RWPE2 (cell line): ENCODE results near the gene PLXND1.

Experiments
- ATAC-seq: fragments of 200-7000 bp; cut with Tn5 transposase; 3 replicates; pipeline ENCODE4 v1.9.1; 2021; ENCODE audit warnings: low read depth
- DNase-seq: peaks from one replicate; pipeline ENCODE4 v3.0.0-alpha.2; 2020; ENCODE audit warnings: low spot score
- H3K27ac ChIP-seq: fragments of 450-650 bp; 2 replicates; pipeline ENCODE4 v1.5.1; 2017; ENCODE audit warnings: mild to moderate bottlenecking; ENCODE audit not compliant: poor library complexity, severe bottlenecking
- H3K27me3 ChIP-seq: fragments of 250-450 bp; sonication (Bioruptor Pico); 2 replicates; pipeline ENCODE4 v1.5.1; 2021; ENCODE audit warnings: mild to moderate bottlenecking, moderate library complexity; ENCODE audit not compliant: insufficient read depth, poor library complexity, severe bottlenecking
- H3K36me3 ChIP-seq: fragments of 250-450 bp; sonication (Bioruptor Pico); 2 replicates; pipeline ENCODE4 v1.5.1; 2020; ENCODE audit warnings: low read depth, mild to moderate bottlenecking, moderate library complexity
- H3K4me1 ChIP-seq: fragments of 250-450 bp; sonication (Bioruptor Pico); 2 replicates; pipeline ENCODE4 v1.5.1; 2021; ENCODE audit warnings: mild to moderate bottlenecking, moderate library complexity; ENCODE audit not compliant: insufficient read depth, poor library complexity, severe bottlenecking
- H3K4me3 ChIP-seq: fragments of 250-450 bp; sonication (Bioruptor Pico); 2 replicates; pipeline ENCODE4 v1.5.1; 2021; ENCODE audit warnings: mild to moderate bottlenecking, moderate library complexity; ENCODE audit not compliant: severe bottlenecking
- H3K9me3 ChIP-seq: fragments of 250-450 bp; sonication (Bioruptor Pico); 2 replicates; pipeline ENCODE4 v1.5.1; 2021; ENCODE audit warnings: mild to moderate bottlenecking, moderate library complexity; ENCODE audit not compliant: severe bottlenecking
- CTCF ChIP-seq: fragments of 450-650 bp; IDR thresholded peaks from one replicate; pipeline ENCODE4 v1.5.1; 2017; ENCODE audit warnings: mild to moderate bottlenecking, moderate library complexity; ENCODE audit not compliant: poor library complexity, severe bottlenecking

PLXND1 gene

GRCh38 chr3:129540776-129541516 is 65.5 kb downstream of the PLXND1 start:
- Histone ChIP-seq H3K27ac (no peak overlapping the region), H3K27me3 (no peaks in the 10 kb centered on the region), H3K4me1 (no peaks in the 10 kb centered on the region), H3K36me3 (no peaks in the 10 kb centered on the region), H3K4me3 (no peak overlapping the region), H3K9me3 (no peaks in the 10 kb centered on the region)
- no peak for TF ChIP-seq CTCF
- DNase-seq (no peak), ATAC-seq (no peak)

GRCh38 chr3:129539206-129539605 is 67.3 kb downstream of the PLXND1 start:
- TF ChIP-seq CTCF: no peak
- no peak overlapping the region for H3K4me3 ChIP-seq

GRCh38 chr3:129536804-129537203 is 69.7 kb downstream of the PLXND1 start:
- H3K4me1 ChIP-seq: no peaks in the 10 kb centered on the region
- H3K27me3 ChIP-seq: no peaks in the 10 kb centered on the region
- H3K27ac ChIP-seq: no peak overlapping the region
- H3K36me3 ChIP-seq: no peaks in the 10 kb centered on the region
- no peak overlapping the region for H3K4me3 ChIP-seq
- ATAC-seq: 0 out of 3 replicates have a peak, but pooled peaks have one; percentile 12
- no peak for DNase-seq
- no peaks in the 10 kb centered on the region for H3K9me3 ChIP-seq
- TF ChIP-seq CTCF: no peak

More at GRCh38 chr3:129539206-129539605, 67.3 kb downstream of the PLXND1 start:
- H3K36me3 ChIP-seq: no peaks in the 10 kb centered on the region
- no peaks in the 10 kb centered on the region for H3K4me1 ChIP-seq
- no peaks in the 10 kb centered on the region for H3K27me3 ChIP-seq
- no peak for ATAC-seq
- no peaks in the 10 kb centered on the region for H3K9me3 ChIP-seq
- no peak overlapping the region for H3K27ac ChIP-seq
- DNase-seq: no peak

GRCh38 chr3:129536374-129536667 is 70.2 kb downstream of the PLXND1 start:
- H3K9me3 ChIP-seq: no peaks in the 10 kb centered on the region
- no peaks in the 10 kb centered on the region for H3K36me3 ChIP-seq
- no peaks in the 10 kb centered on the region for H3K4me1 ChIP-seq
- ATAC-seq (no peak), DNase-seq (no peak)
- no peak overlapping the region for H3K27ac ChIP-seq
- no peak overlapping the region for H3K4me3 ChIP-seq
- TF ChIP-seq CTCF: no peak
- H3K27me3 ChIP-seq: no peaks in the 10 kb centered on the region

DNA sequence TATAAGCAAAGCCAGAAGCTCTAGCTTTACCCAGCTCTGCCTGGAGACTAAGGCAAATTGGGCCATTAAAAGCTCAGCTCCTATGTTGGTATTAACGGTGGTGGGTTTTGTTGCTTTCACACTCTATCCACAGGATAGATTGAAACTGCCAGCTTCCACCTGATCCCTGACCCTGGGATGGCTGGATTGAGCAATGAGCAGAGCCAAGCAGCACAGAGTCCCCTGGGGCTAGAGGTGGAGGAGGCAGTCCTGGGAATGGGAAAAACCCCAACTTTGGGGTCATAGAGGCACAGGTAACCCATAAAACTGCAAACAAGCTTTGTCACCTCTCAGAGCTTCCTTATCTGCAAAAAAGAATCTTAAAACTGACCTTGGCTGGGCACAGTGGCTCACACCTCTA is 71.4 kb downstream of the PLXND1 start:
- no peak for ATAC-seq
- TF ChIP-seq CTCF: no peak
- H3K36me3 ChIP-seq: no peaks in the 10 kb centered on the region
- H3K9me3 ChIP-seq: no peaks in the 10 kb centered on the region
- no peak overlapping the region for H3K4me3 ChIP-seq
- no peaks in the 10 kb centered on the region for H3K4me1 ChIP-seq
- H3K27me3 ChIP-seq: no peaks in the 10 kb centered on the region
- no peak overlapping the region for H3K27ac ChIP-seq
- DNase-seq: no peak
